Activated CD4-positive, CD25-positive, alpha-beta regulatory T cell treated with anti-CD3 and anti-CD28 coated beads, Interleukin-2, amount 50 U/mL, for 24 hours (primary cell): Measurements from ENCODE around the gene BPIFB3.
A peak's percentile ranks its signal among the peaks of the same experiment; 100 is the strongest.

Experiments used
- ATAC-seq, 2 donors: fragments of 150-1000 bp; cut with Tn5 transposase; one replicate each; pipeline ENCODE4 v1.10.0; 2021; ENCODE audit warnings: mild to moderate bottlenecking in 1 of 2, moderate library complexity in 1 of 2

BPIFB3 gene

DNA sequence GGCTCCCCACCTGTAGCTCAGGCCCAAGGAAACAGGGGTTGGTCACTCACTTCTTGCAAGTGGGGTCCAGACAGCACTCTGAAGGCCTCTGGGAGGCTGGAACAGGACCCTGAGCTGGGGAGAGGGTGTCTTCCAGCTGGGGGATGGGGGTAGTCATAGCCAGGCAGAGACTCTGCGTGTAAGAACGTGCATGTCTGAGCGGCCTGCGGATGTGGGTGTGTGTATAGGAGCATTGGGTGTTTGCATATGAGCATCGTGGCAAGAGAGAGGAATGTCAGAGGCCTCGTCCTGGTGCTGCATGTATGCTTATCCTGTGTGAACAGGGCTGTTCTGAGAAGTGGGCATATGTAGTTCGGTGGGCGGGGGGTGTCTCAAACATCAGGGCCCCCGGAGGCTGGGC lies 12.1 kb downstream of the BPIFB3 start:
- ATAC-seq: no peak

DNA sequence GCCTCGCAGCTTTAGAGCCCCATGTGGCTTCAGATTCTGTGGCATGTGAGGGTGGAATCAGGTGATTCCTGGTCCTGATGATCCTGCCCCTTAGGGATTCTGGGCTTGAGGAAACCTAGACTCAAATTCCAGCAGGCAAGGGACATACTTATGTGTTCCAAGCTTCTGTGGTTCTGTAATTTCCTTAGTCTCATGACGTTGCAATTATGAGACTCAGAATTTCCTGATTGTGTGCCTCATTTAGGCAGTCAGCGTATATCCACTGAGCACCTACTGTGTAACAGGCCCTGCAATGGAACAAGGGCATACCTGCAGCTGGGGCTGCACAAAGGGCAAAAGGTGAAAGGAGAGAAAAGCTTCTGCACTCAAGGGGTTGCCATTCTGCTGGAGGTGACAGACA lies 14.1 kb downstream of the BPIFB3 start:
- ATAC-seq: no peak

DNA sequence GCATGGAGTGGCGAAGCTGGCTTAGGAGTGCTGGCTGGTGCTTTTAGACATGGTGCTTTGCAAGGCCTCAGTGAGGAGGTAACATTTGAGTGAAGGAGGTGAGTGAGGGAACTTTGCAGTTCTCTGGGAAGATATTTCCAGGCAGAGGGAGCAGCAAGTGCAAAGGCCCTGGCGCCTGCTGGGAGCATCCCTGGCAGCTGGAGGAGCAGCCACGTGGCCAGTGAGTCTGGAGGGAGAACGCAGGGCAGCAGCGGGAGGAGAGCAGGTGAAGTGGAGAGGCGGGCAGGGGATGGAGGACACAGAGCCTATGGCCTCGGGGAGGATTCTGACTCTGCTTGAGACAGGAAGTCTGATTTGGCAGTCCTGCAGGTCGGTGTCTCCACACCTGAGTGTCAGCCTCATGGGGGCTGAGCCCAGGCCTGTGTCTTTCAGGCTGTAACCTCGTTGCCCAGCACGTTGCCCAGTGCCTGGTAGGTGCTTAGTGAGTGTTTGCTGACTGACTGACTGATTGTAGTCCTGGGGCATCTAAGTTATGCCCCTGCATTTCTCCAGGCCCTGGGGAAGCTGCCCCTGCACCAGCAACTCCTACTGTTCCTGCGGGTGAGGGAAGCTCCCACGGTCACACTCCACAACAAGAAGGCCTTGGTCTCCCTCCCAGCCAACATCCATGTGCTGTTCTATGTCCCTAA lies 14.7 kb downstream of the BPIFB3 start:
- no peak for ATAC-seq

DNA sequence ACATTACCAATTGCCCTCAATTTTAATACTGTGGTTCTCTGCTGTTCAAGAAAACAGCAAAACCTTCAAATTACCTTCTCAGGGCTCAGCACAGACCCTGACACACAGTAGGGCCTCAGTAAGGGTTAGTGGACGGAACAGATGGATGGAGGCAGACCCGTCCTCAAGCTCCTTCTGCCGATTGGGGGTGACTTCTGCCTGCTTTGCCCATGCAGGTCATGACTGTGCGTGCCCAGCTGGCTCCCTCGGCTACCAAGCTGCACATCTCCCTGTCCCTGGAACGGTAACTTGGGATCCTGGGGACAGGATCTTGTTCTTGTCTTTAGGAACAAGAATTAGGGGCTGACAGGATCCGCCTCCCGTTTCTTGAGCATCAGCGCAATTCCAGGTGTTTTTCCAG lies 16.0 kb downstream of the BPIFB3 start:
- ATAC-seq: no peak

DNA sequence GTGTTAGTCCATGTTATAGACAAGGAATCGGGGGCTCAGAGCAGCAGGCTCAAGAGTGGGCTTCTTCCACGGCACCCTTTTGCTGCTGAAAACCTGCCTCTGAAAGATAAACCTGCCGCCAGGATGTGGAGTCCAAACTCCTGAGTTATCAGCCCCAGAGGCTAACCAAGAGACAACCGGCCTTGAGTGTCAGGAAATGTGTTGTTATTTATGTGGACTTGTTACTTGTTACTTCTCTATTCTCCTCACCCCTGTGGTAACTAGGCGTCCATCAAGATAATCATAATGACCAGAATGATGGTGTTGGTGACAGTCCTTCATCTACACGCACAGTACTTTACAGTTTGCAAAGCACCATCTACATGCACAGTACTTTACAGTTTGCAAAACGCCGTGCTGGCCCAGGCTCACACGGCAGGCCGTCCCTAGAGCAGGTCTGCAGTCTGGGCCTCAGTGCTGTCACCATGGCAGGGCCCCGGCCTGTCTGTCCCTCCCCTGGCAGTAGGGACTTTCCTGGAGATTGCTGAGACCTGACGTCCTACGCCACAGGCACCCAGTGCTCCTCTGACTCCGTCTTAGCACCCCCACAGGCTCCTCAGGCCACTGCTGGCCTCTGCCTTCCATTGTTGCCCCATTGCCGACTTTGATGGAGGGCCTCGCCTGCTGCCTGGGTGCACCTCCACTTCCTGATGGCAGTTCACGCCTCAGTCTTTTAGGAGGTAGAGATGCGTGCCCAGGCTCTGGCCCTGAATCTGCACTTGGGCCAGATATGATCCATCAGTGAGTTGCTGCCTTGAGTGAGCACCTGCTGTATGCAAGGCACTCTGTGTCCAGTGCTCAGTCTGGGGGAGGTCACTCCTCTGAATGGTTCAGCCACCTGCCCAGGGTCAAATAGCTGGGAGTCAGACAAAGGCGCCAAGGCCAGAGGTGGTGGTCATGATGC lies 16.7 kb downstream of the BPIFB3 start:
- ATAC-seq: no peak

DNA sequence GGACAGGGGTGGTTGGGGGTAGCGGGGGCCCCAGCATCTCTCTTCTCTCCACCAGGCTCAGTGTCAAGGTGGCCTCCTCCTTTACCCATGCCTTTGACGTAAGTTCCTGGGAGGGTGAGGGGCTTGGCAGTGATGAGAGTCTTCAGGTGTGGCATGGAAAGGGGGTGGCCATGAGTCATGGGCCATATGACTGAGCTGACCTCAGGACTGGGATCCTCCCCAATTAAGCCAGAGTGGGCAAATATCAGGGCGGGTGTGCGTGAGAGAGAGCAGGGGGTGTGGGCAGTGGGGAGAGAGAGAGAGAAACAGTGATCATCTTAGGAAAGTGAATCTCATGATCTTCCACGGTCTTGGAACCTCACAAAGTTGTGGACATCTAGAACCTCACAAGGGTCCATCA lies 17.5 kb downstream of the BPIFB3 start:
- no peak for ATAC-seq

DNA sequence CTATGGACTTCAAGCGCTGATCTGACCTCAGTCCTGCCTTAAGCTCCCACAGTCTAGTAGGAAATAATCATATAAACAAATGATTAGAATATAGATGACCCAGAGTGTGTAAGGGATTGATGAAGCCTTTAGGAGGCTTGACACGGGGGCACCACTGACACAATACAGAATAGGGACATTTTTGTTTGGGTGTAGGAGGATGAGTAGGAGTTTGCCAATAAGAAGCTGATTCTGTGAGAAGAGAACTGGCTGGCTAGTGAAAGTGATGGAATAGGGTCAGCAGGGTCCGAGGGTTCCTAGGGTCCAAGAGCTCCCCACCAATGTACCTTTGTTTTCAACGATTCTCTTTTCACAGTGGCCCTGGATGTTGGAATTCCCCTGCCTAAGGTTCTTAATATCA lies 18.7 kb downstream of the BPIFB3 start:
- ATAC-seq: no peak

DNA sequence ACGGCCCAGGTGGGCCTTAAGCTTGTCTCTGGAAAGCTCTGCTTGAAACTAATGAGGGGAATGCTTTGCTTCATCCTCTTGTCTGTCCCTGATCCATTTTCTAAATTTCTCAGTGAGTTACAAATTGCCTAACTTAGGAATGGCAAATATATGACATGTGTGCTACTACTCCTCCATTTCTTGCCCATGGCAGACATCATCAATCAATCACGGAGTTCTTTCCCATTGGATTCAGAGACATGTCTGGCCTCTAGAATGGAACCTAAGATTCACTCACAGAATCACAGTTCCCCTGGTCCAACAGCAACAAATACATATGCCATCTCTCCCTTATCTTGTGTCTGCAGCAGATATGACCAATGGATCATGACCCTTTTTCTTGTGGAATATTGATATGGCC lies 19.1 kb downstream of the BPIFB3 start:
- ATAC-seq: no peak

DNA sequence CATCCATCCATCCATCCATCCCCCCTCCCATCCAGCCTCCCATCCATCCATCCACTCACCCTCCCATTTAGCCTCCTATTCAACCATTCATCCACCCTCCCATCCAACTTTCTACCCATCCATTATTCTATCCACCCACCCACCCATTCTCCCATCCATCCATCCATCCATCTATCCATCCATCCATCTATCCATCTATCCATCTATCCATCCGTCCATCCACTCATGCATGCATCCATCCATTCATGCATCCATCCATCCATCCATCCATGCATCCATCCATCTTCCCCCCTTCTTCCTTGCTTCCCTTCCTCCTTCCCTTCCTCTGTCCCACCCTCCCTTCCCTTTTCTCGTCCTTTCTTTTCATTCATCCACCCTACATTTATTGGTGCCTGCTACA lies 21.0 kb downstream of the BPIFB3 start:
- no peak for ATAC-seq

DNA sequence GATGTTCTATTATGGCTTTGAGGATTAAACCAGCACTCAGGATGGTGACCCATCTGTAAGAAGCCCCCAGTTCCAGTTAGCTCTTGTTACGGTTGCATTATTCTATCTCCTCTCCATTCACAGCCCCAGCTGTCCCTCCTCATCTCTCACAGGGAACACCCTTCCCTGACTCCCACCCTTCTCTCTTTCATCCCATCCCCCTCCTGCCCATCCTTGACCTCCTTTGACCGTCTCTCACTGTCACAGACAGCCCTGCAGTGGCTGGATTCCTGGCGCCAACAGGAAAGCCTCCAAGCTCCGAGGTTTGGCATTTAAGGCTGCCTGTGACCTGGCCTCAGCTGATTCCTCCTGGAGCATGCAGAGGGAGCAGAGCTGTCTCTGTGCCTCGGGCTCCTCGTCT lies 21.6 kb downstream of the BPIFB3 start:
- no peak for ATAC-seq

DNA sequence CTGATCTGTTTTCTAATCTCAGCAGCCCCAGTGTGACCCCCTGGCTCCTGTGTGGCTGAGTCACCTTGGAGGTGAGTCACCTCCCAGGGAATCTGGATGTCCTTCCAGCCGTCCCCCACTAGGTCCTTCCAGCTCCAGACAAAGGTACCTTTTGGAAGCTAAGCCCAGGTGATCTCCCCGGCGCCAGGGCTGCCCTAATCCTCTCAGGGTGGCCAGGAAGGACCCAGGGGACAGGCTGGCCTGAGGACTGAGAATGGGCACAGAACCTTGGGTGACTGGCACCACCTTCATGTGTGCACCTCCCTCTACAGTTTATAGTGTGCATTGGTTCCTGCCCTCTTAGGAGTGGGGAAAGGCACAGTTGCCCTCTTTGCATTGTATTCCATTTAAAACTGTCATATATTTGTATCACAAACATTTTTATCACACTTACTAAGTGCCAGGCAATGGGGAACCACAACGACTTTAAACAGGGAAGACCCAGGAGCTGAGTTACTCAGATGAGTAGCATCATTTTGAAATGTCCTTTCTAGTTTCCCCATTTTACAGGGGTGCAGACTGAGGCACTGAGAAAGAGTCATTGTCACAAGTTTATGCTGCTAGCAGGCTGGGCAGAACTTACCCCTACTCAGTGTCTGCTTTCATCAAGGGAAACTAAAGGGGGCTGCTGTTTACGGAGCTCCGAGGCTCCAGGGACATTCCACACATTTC lies 23.1 kb downstream of the BPIFB3 start:
- ATAC-seq: peak in 1 of 2 donors; percentile 24

DNA sequence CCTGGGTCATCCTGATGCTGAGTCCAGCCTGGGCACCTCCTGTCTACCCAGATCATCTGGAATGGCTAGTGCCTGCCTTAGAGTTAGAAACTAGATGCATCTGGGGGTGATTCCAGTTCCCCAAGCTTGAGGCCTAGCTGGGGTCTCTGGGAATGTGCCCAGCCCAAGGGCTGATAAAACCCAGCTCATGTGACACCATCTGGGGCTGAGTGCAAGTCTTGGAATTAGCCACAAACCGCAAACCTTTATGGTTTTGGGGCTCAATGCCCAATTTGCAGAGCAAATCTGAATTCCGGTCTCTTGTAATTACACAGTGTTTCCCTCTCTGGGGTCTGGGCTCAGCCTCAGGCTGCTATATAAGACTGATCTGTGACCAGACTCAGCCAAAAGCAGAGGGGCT lies 25.6 kb downstream of the BPIFB3 start, which contains the start of gene BPIFB4:
Gene BPIFB4, plus strand, starts transcription at position 385 of the 400 bp plus-strand sequence. CDS start 1,884 bp downstream, outside the sequence.
- ATAC-seq: no peak

DNA sequence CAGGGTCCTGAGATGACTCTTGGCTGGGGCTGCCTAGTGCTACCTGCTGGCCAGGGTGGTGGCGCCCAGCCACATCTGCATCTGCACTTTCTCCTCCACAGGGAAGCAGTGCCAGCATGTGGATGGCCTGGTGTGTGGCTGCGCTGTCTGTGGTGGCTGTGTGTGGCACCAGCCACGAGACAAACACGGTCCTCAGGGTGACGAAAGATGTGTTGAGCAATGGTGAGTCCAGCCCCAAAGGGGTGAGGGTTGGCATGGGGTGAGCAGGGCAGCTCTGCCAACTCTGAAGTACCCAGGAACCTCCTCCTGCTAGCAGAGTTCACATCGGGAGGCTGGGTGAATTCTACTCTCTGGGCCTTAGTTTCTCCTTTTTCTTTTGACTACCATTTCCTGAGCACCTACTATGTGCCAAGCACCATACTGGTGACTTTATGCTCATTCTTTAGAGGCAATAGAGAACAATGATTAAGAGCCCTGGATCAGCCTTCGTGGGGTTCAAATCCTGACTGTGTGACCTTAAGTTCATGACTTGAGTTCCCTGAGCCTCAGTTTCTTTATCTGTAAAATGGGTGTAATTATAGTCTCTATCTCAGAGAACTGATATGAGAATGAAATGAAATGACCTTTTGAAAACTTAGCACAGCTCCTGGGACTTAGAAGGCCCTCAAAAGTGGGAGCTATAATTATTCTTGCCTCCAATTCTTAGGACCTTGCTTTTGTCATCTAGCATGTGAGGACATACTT lies 27.9 kb downstream of the BPIFB3 start:
- no peak for ATAC-seq

DNA sequence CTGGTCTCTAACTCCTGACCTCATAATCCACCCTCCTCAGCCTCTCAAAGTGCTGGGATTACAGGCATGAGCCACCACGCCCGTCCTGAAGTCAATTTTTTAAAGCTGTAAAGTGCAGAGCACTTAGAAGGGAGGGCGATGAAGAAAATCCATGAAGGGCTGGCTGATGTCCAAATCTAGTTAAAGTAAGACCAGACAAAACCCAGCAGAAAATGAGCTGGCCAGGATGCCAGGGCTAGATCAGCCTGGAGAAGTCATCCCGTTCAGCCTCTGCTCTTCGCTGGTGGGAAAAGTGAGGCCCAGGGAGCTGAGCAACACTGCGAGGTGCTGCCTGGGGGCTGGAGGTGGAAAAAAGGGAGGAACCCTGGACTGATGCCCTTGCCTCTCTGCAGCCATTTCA lies 28.8 kb downstream of the BPIFB3 start:
- ATAC-seq: no peak

DNA sequence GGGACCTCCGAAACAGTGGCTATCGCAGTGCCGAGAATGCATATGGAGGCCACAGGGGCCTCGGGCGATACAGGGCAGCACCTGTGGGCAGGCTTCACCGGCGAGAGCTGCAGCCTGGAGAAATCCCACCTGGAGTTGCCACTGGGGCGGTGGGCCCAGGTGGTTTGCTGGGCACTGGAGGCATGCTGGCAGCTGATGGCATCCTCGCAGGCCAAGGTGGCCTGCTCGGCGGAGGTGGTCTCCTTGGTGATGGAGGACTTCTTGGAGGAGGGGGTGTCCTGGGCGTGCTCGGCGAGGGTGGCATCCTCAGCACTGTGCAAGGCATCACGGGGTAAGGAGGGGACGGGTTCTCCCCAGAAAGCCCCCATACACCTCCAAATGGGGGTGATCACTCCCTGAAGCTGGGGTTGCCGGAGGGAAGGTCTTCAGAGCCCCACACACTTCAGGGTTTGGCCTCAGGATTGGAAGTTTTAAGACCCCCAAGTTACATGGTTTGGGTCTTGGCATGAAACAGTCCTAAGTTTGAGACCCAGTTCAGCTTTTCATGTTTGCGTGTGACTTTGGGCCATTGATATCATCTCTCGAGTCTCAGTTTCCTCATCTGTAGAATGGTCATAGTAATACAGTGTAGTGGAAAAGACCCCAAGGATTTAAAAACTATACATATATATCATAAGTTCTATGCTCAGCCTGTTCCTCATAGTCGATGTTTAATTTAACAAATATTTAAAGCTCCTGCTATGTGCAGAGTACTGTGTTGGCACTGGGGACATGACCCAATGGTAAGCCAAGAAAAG lies 30.0 kb downstream of the BPIFB3 start:
- no peak for ATAC-seq

DNA sequence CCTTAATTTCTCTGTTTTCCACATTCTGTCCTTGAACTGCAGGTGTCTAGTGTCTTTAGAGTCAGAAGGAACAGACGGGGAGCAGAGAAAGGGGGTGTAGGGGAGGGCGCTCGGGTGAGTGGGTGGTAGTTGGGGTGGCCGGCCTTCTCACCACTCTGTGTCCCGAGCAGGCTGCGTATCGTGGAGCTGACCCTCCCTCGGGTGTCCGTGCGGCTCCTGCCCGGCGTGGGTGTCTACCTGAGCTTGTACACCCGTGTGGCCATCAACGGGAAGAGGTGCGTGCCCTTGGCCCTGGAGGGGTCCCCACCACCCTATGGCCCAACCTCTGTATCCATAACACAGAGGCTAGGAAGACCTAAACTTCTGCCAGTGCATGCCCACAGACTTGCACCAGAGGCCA lies 31.0 kb downstream of the BPIFB3 start:
- ATAC-seq: no peak

DNA sequence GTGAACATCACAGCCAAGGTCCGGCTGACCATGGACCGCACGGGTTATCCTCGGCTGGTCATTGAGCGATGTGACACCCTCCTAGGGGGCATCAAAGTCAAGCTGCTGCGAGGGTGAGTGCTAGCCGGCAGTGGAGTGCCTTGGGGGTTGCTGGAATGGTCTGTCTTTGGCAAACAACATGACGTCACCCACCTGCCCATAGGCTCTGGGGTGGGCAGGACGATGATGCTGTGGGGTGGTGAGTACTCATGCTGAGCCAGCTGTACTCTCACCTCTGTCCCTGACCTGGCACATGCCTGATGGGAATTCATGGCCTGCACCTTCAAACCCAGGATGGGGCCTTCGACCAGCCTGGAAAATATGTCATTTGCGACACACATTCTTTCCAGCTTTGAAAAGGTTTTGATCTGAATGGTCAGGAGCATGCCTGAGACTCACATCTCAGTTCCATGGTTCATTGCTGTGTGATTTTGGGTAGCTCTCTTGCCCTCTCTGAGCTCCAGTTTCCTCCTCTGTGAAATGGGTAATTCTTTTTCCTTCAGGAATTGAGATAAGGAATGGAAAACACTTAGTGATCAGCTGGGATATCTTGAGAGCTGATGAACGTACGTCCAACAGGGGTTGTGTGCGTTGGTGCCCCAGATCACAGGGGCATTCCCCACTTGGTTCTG lies 32.5 kb downstream of the BPIFB3 start:
- no peak for ATAC-seq

DNA sequence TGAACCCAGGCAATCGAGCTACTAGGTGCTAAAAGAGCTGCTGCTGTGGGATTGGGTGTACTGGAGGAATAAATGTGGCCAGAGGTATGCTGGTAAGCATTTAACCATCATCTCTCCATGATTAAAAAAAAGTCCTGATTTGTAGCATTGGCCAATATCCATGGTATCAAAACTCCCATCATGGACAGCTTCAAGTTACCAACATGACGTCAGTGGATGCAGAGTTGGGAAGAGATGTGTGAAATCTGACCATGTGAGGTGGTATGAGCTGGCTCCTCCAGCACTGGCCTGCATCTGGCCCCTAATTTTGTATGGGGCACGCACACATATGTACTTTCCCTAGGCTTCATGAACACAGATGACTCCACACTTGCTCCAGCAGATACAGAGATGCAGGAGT lies 37.4 kb downstream of the BPIFB3 start:
- ATAC-seq: no peak

DNA sequence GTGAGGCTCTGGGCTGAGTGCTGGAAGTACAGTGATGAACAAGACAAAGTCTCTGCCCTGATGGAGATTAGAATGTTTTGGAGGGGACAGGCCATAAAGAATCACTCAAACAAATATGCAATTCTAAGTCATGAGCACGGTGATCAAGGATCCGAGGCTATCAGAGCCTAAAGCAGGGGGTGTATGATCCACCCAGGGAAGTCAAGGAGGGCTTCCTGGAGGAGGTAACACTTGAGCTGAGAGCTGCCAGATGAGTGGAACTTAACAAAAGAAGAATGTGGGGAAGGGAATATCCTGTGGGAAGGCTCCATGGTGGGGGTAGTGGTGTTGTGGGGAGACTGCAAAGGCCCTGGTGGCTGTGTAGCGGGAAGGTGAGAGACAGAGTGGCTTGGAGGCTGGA lies 38.0 kb downstream of the BPIFB3 start:
- ATAC-seq: no peak

DNA sequence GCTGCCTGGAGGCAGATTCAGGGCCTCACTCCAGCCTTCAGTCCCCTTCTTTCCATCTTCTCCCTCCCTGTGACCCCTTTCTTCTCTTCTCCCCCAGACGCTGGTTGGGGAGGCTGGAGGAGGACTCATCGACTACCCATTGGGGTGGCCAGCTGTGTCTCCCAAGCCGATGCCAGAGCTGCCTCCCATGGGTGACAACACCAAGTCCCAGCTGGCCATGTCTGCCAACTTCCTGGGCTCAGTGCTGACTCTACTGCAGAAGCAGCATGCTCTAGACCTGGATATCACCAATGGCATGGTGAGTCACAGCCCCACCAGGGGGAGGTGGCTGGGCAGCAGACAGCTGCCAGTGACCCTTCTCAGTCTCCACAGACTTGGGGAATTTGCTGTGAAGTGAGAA lies 38.7 kb downstream of the BPIFB3 start:
- ATAC-seq: no peak

DNA sequence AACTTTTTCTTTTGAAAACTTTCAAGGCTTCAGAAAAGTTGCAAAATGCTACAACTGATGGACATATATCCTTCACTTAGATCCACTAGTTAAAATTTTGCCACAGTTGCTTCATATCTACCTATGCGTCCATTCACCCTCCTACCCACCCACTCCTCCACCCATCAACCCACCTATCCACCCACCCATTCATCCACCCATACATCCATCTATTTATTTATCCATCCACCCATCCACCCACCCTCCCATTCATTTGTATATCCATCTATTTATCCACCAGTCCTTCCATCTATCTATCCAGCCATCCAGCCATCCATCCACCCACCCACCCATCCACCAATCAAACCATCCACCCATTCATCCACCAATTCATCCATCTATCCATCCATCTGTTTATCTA lies 39.4 kb downstream of the BPIFB3 start:
- no peak for ATAC-seq
